ENCODE measurements around the gene GALC.
A peak's percentile ranks its signal among the peaks of the same experiment; 100 is the strongest.

Gene GALC

DNA sequence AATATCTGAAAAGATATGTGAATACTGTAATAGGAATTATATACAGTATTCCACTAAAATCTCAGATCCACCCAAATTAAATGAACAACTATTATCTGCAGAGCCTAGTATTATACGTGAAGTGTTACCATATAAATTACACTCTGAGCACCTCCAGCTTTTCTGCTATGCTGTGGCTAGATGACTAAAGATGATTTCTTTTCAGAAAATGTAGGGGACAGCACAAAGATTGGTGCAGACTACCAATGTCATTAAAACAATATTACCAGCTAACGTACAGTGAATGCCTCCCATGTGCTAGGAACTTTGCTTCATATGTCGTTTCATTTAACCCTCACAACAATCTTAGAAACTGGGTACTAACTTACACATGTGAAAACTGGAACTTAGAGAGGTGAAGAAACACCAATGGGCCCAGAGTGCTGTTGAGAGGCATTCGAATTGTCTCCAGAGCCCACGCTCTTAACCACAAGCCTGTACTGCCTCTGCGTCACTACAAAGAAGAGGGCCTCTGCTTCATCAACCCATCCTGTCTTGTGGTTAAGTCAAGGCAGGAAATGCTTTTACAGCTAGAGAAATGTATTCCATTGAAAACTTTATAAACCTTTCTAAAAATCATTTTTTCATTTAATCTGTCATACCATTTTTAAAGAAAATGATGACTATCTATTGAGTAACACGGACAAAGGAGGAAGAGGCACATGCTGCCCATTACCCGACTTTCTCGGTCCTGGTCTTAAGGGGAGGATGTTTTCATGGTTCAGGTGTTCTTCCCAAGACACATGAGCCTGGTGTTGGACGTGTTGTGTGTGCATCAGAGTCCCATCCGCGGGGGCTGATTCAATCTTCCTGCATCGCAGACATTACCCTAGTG lies 13.2 kb upstream of the GALC start:
- peak overlapping the region; percentile 96 for H3K27ac ChIP-seq
- H3K4me3 ChIP-seq (ENCODE audit: low read depth in 1 of 2, low read length in 1 of 2) = peak overlapping the region; percentile 50 to 65
- peaks cover 13% of the 10 kb centered on the region for H3K36me3 ChIP-seq
- no peaks in the 10 kb centered on the region for H3K27me3 ChIP-seq
- TF ChIP-seq, protein P1, sequence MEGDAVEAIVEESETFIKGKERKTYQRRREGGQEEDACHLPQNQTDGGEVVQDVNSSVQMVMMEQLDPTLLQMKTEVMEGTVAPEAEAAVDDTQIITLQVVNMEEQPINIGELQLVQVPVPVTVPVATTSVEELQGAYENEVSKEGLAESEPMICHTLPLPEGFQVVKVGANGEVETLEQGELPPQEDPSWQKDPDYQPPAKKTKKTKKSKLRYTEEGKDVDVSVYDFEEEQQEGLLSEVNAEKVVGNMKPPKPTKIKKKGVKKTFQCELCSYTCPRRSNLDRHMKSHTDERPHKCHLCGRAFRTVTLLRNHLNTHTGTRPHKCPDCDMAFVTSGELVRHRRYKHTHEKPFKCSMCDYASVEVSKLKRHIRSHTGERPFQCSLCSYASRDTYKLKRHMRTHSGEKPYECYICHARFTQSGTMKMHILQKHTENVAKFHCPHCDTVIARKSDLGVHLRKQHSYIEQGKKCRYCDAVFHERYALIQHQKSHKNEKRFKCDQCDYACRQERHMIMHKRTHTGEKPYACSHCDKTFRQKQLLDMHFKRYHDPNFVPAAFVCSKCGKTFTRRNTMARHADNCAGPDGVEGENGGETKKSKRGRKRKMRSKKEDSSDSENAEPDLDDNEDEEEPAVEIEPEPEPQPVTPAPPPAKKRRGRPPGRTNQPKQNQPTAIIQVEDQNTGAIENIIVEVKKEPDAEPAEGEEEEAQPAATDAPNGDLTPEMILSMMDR (IDR thresholded peaks at IDR 0.05) = no peak
- peaks cover 67 to 85% of the 10 kb centered on the region in 2 experiments for H3K4me1 ChIP-seq (ENCODE audit: control insufficient read depth in 1 of 2, insufficient read depth in 1 of 2, low read depth in 1 of 2, low read length in 1 of 2)
- no peaks in the 10 kb centered on the region for H3K9me3 ChIP-seq

DNA sequence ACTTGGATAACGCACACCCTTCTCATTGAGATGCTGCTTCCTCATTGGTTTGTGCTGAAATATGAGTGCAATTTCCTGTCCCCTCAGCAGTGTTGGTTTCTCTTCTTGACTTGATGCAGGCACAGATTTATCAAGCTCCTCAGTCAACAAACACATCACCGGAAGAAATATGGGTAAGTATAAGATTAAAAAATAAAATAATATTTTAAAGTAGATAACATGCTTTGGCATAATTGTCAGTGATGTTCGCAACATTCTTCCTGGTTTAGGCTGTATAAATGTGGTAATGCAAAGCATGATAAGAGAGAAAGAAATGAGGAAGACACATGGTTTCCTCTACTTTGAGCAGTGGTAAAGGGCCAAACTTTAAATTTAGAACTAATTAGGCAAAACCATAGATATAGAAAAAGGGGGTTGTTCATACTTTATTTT lies 12.1 kb upstream of the GALC start, which contains the start of gene GPR65:
Gene GPR65, plus strand, starts transcription at position 86 of the 432 bp plus-strand sequence. CDS start 5,713 bp downstream, outside the sequence.
- H3K27ac ChIP-seq = peak within 1 kb of the TSS; percentile 96
- peak within 1 kb of the TSS; percentile 50 to 65 for H3K4me3 ChIP-seq (ENCODE audit: low read depth in 1 of 2, low read length in 1 of 2)
- H3K9me3 ChIP-seq = no peaks in the 10 kb centered on the region
- peaks cover 2% of the 10 kb centered on the region for H3K36me3 ChIP-seq
- TF ChIP-seq, protein P1 (IDR thresholded peaks at IDR 0.05) = no peak
- H3K27me3 ChIP-seq = no peaks in the 10 kb centered on the region
- H3K4me1 ChIP-seq (ENCODE audit: control insufficient read depth in 1 of 2, insufficient read depth in 1 of 2, low read depth in 1 of 2, low read length in 1 of 2) = peaks cover 79 to 92% of the 10 kb centered on the region in 2 experiments

DNA sequence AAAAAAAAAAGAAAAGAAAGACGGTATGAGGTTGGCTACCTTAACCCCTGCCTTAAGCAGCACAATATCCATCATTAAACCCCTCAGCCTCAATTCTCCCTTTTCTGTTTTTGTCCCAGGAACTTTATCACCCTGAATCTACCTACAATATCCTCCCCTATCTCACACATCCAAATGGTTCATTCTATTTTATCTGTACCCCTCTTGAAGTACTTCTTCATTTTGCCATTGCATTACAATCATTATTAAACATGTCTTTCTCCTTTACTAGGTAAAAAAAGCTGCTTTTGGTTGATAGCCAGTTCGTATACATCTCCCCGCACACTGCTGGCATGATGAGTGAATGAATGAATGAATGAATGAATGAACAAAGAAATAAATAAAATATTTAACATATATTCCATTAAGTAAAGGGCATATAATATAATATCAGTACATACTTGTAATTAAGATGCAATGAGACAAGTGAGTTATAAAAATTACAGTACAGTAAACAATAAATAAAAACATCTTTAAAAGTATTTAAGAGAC lies 11.6 kb upstream of the GALC start:
- TF ChIP-seq, protein P1 (IDR thresholded peaks at IDR 0.05) = no peak
- peaks cover 84 to 97% of the 10 kb centered on the region in 2 experiments for H3K4me1 ChIP-seq (ENCODE audit: control insufficient read depth in 1 of 2, insufficient read depth in 1 of 2, low read depth in 1 of 2, low read length in 1 of 2)
- H3K9me3 ChIP-seq = no peaks in the 10 kb centered on the region
- no peaks in the 10 kb centered on the region for H3K36me3 ChIP-seq
- peak overlapping the region; percentile 50 to 65 for H3K4me3 ChIP-seq (ENCODE audit: low read depth in 1 of 2, low read length in 1 of 2)
- peak overlapping the region; percentile 96 for H3K27ac ChIP-seq
- no peaks in the 10 kb centered on the region for H3K27me3 ChIP-seq

DNA sequence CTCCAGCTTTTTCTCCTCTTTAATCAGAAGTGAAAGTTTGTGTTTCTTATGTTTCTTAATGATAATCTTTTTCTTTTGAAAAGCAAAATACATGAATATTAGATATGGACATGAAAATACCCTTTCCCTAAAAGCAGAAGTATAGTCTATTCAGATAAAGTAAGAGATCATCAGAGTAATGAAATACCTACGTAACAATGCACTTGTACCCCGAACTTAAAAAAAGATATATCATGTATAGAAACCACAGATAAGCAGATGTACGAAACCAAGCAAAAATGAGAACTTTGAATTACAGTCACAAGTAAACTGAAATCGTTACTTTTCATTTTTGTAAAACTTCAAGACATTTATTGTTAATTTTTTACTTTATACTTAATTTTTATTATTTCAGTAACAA lies 10.4 kb upstream of the GALC start:
- Histone ChIP-seq H3K4me3 (ENCODE audit: low read depth in 1 of 2, low read length in 1 of 2) (no peak overlapping the region), H3K4me1 (ENCODE audit: control insufficient read depth in 1 of 2, insufficient read depth in 1 of 2, low read depth in 1 of 2, low read length in 1 of 2) (peaks cover 95 to 98% of the 10 kb centered on the region in 2 experiments), H3K9me3 (no peaks in the 10 kb centered on the region), H3K27ac (peak overlapping the region; percentile 96), H3K27me3 (no peaks in the 10 kb centered on the region), H3K36me3 (no peaks in the 10 kb centered on the region)
- TF ChIP-seq, protein P1 (IDR thresholded peaks at IDR 0.05) = no peak

DNA sequence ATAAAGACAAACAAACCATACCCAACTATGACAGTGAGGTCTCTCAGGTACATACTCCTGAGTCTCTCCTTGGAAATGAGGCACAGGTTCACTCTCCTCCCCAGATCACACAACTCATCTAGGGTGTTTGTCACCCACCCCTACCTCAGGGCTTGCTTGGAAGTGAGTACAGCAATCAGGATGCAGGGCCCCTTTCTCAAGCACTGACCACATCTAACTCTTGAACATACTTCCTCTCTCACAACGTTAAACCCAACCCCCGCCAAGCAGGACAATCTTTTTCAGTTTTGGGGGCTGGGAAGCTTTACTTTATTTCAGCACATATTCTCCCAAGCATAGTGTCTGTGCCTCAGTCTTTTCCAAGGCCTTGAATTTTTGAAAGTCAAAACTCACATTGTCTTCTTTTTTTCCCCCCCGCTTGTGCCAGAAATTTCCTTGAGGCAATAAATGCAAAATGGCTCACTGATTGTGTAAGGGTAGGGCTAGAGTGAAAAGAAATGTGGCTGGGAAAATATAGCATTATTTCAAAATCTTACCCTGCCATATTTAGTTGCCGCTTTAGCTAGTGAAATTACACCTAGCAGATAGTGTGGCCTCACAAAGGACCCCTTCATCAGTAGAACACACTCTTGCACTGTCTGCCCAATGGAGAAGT lies 9.6 kb upstream of the GALC start:
- Histone ChIP-seq H3K36me3 (no peaks in the 10 kb centered on the region), H3K4me3 (ENCODE audit: low read depth in 1 of 2, low read length in 1 of 2) (peak overlapping the region; percentile 33 to 41), H3K4me1 (ENCODE audit: control insufficient read depth in 1 of 2, insufficient read depth in 1 of 2, low read depth in 1 of 2, low read length in 1 of 2) (peaks cover 93 to 97% of the 10 kb centered on the region in 2 experiments), H3K9me3 (no peaks in the 10 kb centered on the region), H3K27ac (peak overlapping the region; percentile 96), H3K27me3 (no peaks in the 10 kb centered on the region)
- TF ChIP-seq, protein P1 (IDR thresholded peaks at IDR 0.05) = no peak

Measured in neutrophil (primary cell).